HepG2 (cell line): ENCODE results near the gene COPS7A. TPM values are rescaled to one million over a fixed set of nuclear protein-coding genes. Genes with fewer than 3 reads are reported as not detected.
A peak's percentile ranks its signal among the peaks of the same experiment; 100 is the strongest.

Source experiments
- ADNP ChIP-seq: sonication (generic); formaldehyde crosslinking; IDR thresholded peaks from 2 replicates; pipeline ENCODE4 v1.4.0; 2020; ENCODE audit warnings: missing genetic modification reagents
- AHDC1 ChIP-seq: sonication (generic); formaldehyde crosslinking; IDR thresholded peaks from 2 replicates; pipeline ENCODE4 v1.5.1; 2020; ENCODE audit warnings: mild to moderate bottlenecking, missing genetic modification reagents, borderline replicate concordance
- DZIP1 ChIP-seq: sonication (generic); formaldehyde crosslinking; IDR thresholded peaks from 2 replicates; pipeline ENCODE4 v1.5.0; 2020; ENCODE audit warnings: mild to moderate bottlenecking, missing genetic modification reagents
- JUNB ChIP-seq: sonication (generic); formaldehyde crosslinking; IDR thresholded peaks from 2 replicates; pipeline ENCODE4 v1.8.0; 2022; ENCODE audit warnings: missing genetic modification reagents, mild to moderate bottlenecking, borderline replicate concordance
- MEIS2 ChIP-seq: sonication (generic); formaldehyde crosslinking; IDR thresholded peaks from 2 replicates; pipeline ENCODE4 v1.9.0; 2021; ENCODE audit warnings: mild to moderate bottlenecking, missing genetic modification reagents
- MLLT10 ChIP-seq: sonication (generic); formaldehyde crosslinking; IDR thresholded peaks from 2 replicates; pipeline ENCODE4 v1.4.0; 2020; ENCODE audit warnings: missing genetic modification reagents
- NFATC3 ChIP-seq: sonication (generic); formaldehyde crosslinking; IDR thresholded peaks from 2 replicates; pipeline ENCODE4 v1.5.1; 2020; ENCODE audit warnings: mild to moderate bottlenecking, missing genetic modification reagents
- NR2F1 ChIP-seq, 2 experiments: fragments of 450-650 bp in 1 of 2; formaldehyde crosslinking in 1 of 2; IDR thresholded peaks; 2 replicates each; pipeline versions ENCODE4 v1.5.0 to v1.6.1; 2016 to 2020; ENCODE audit warnings: mild to moderate bottlenecking in 1 of 2, missing compliant biosample characterization in 1 of 2, missing genetic modification reagents in 1 of 2, moderate library complexity in 1 of 2
- RNF219 ChIP-seq: sonication (generic); formaldehyde crosslinking; IDR thresholded peaks from 2 replicates; pipeline ENCODE4 v1.5.0; 2020; ENCODE audit warnings: mild to moderate bottlenecking, missing genetic modification reagents
- SCMH1 ChIP-seq: sonication (generic); formaldehyde crosslinking; IDR thresholded peaks from 2 replicates; pipeline ENCODE4 v1.9.0; 2021; ENCODE audit warnings: missing genetic modification reagents, mild to moderate bottlenecking, borderline replicate concordance
- SIN3A ChIP-seq: IDR thresholded peaks from 2 replicates; pipeline ENCODE4 v1.6.1; 2011; ENCODE audit warnings: low read depth, mild to moderate bottlenecking, control low read depth, low read length, borderline replicate concordance
- SUZ12 ChIP-seq: fragments of 150-350 bp; IDR thresholded peaks from 2 replicates; pipeline ENCODE4 v1.6.1; 2014; ENCODE audit warnings: low read depth, low read length
- TMF1 ChIP-seq: sonication (generic); formaldehyde crosslinking; IDR thresholded peaks from 2 replicates; pipeline ENCODE4 v1.8.1; 2022; ENCODE audit warnings: low read depth, missing genetic modification reagents
- WIZ ChIP-seq: sonication (generic); formaldehyde crosslinking; IDR thresholded peaks from 2 replicates; pipeline ENCODE4 v1.5.1; 2020; ENCODE audit warnings: mild to moderate bottlenecking, missing genetic modification reagents
- ZMYM2 ChIP-seq: sonication (generic); formaldehyde crosslinking; IDR thresholded peaks from 2 replicates; pipeline ENCODE4 v1.8.0; 2022; ENCODE audit warnings: mild to moderate bottlenecking, missing genetic modification reagents
- ZNF121 ChIP-seq: sonication (generic); formaldehyde crosslinking; IDR thresholded peaks from 2 replicates; pipeline ENCODE4 v1.5.0; 2020; ENCODE audit warnings: mild to moderate bottlenecking, missing genetic modification reagents
- ZNF235 ChIP-seq: sonication (generic); formaldehyde crosslinking; IDR thresholded peaks from 2 replicates; pipeline ENCODE4 v1.8.1; 2023; ENCODE audit warnings: mild to moderate bottlenecking, missing genetic modification reagents, borderline replicate concordance
- polyA plus RNA-seq, 8 experiments: library from polyadenylated mRNA; depleted of rRNA in 3 of 8; stranded (reverse) in 7 of 8; unstranded in 1 of 8; fragments of >200 nt; fragmentation: Illumina TruSeq in 4 of 8; extraction: Trizol in 4 of 8; gene quantifications; 2 replicates each; pipeline versions ENCODE4 v1.2.1 to v1.2.3, GENCODE V29; 2011 to 2016; ENCODE audit warnings: low read depth in 4 of 8, missing spikeins in 1 of 8, mixed read lengths in 1 of 8; ENCODE audit not compliant: insufficient read depth in 1 of 8
- total RNA-seq, 5 experiments: library from RNA; depleted of rRNA; stranded (reverse); fragments of >200 nt; fragmentation: Illumina TruSeq; extraction: Trizol; gene quantifications; 2 replicates each; pipeline ENCODE4 v1.2.3, GENCODE V29; 2016; ENCODE audit warnings: low read depth in 1 of 5
- TF ChIP-seq, protein P1 (sequence below): sonication (generic); formaldehyde crosslinking; IDR thresholded peaks from 2 replicates; pipeline ENCODE4 v1.4.0; 2020; ENCODE audit warnings: missing genetic modification reagents

Gene COPS7A
- total and polyA plus RNA-seq, 2 of the 13 experiments (the other 11 are each of a cell fraction or from before 2014, with no cell fraction given), result 40.0 to 73.6 TPM

DNA sequence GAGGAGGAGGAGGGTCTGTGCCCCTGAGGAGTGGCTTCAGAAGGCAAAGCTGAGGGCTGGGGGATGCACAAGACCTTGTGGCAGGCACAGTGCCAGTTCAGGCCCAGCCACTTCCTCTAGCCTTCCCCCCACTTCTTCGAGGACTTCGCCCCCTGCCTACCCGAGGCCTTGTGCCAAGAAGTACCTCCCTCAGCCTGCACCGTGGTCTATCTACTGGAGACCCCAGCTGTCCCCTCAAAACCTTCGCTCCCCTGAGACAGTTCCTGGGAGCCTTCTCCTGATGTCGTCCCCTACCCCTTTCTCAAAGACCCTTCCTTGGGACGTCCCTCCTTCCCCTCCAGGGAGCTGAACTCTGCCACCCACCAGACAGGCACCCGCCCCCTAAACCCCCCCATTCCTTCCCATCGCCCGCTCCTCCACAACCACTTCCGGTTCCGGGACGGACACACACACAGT is 35.3 kb upstream of the COPS7A start (continued):
- TF ChIP-seq AHDC1 (CRISPR knock-in tag) (no peak), MEIS2 (CRISPR knock-in tag) (no peak), SUZ12 (no peak), SCMH1 (CRISPR knock-in tag) (no peak), ZMYM2 (CRISPR knock-in tag) (no peak), JUNB (CRISPR knock-in tag) (no peak), ZNF121 (CRISPR knock-in tag) (no peak), SIN3A (peak; percentile 38; the same call in 1 of the 2 replicates), RNF219 (CRISPR knock-in tag) (no peak), NFATC3 (CRISPR knock-in tag) (no peak), DZIP1 (CRISPR knock-in tag) (no peak), TMF1 (no peak), ADNP (CRISPR knock-in tag) (no peak), NR2F1 (CRISPR knock-in tag; IDR thresholded peaks at IDR 0.05) (no peak), WIZ (CRISPR knock-in tag) (no peak), ZNF235 (CRISPR knock-in tag) (no peak; the same call in 1 of the 2 replicates), MLLT10 (CRISPR knock-in tag) (no peak)
- TF ChIP-seq, protein P1, sequence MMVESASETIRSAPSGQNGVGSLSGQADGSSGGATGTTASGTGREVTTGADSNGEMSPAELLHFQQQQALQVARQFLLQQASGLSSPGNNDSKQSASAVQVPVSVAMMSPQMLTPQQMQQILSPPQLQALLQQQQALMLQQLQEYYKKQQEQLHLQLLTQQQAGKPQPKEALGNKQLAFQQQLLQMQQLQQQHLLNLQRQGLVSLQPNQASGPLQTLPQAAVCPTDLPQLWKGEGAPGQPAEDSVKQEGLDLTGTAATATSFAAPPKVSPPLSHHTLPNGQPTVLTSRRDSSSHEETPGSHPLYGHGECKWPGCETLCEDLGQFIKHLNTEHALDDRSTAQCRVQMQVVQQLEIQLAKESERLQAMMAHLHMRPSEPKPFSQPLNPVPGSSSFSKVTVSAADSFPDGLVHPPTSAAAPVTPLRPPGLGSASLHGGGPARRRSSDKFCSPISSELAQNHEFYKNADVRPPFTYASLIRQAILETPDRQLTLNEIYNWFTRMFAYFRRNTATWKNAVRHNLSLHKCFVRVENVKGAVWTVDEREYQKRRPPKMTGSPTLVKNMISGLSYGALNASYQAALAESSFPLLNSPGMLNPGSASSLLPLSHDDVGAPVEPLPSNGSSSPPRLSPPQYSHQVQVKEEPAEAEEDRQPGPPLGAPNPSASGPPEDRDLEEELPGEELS (CRISPR knock-in tag), result no peak
